Right kidney (tissue), 1 donor: ENCODE results near the gene FZD2.

Source experiments
- DNase-seq: peaks from one replicate; pipeline ENCODE4 v3.0.0-alpha.2; 2016

FZD2 gene

DNA sequence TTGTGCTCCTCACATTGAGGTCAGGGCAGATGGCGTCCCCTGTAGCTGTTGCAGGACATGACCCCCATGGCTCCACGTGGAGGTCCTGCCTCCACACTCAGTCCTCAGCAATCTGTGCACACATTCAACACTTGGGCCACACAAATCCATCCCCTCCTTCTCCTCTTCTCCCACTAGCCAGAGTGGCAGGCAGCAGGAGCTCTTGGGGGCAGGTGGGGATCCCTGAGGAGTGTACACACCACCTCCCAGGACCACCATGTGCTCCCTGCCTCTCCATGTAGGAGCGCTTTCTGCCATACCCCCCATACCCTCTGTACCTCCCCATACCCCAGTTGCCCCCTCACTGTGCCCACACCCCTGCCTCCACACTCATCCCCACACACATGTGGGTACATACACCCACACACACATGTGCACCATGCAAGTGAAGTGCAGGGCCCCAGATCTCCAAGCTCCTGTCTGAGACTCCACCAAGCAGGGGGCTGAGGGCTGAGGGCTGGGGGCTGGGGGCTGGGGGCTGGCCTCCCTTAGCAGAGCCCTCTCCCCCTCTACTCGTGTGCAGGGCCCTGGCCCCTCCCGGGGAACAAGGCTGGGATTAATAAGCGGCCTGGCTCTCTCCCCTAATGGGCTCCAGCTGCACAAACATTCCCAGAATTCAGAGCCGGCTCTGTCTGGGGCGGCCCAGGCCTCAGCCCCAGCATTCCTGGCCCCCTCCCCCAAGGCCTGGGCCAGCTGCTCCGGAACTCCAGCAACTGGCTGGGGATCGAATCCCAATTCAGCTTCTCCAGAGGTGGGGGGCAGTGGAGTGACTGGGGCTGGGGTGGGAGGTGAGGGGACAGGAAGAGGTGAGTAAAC is 50.8 kb downstream of the FZD2 start:
- peak; percentile 30 for DNase-seq

DNA sequence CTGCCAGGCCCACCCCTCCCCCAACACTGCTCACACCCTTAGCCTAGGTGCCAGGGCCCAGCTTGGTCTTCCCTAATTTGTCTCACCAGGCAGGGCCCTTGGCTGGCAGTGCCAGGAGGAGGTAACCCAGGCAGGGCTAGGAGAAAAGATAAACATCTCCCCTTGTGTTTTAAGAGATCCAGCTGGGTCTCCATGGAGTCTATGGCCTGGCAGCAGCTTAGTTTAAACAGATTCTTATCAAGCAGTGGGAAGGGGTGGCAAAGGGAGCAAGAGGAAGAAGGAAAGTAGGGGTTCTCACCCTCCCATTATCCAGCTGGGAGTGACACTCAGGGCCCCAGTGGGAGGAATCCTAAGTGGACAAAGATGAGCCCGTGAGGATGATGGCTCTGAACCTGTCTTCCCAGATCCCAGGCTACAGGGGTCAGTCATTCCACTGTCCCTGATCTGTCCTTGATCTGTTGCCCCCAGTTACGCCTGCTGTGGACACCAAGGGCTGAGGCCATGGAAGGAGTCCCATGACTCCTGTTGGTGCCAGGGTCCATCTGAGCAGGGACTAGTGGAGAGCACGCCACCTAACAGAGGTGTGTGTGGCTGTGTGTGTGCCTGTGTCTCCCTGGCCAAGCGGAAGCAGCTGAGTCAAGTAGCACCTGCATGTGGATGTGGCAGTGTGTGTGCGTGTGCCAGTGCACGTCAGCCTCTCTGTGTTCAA is 51.6 kb downstream of the FZD2 start:
- peak; percentile 38 for DNase-seq

DNA sequence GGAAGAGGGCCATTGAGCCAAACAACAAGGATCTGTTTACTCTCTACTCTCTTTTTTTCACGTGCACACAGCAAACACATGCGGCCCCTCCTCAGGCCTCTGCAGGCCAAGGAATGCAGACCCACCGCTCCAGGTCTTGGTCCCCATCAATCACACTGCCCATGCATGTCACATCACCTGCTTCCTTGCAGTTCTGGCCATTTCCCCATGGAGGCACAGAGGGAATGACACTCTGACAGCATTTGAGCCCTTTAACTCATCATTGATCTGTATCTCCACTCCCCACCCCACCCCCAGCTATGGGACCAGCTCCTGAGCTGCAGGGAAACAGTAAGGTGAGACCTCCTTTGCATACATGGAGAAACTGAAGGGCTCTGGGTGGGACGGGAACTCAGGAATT is 53.0 kb downstream of the FZD2 start:
- no peak for DNase-seq
